ENCODE results near the gene RGS8. TPM values are rescaled to one million over a fixed set of nuclear protein-coding genes. Genes with fewer than 3 reads are reported as not detected.

Gene RGS8
- polyA plus RNA-seq, 1 of the 3 experiments (the other 2 are of a cell fraction): not detected

DNA sequence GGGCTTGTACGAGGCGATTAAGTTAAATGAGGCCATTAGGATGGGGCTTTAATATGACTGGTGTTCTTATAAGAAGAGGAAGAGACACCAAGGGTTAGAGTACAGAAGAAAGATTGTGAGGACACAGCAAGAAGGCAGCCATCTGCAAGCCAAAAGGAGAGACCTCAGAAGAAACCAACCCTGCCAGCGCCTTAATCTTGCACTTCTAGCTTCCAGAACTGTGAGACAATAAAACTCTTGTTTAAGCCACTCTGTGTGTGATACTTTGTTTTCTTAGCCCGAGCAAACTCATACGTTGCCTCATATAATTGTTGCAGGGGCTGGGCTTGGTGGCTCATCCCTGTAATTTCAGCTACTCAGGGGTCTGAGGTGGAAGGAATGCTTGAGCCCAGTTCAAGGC lies 46.6 kb downstream of the RGS8 start:
- H3K4me1 ChIP-seq (ENCODE audit: control insufficient read depth in 1 of 2, insufficient read depth in 2 of 2, low read depth in 1 of 2, low read length in 1 of 2): peaks cover 0 to 19% of the 10 kb centered on the region in 2 experiments; a peak in 1 of 4 replicates
- H3K9ac ChIP-seq: no peak overlapping the region
- TF ChIP-seq RCOR1 (IDR thresholded peaks at IDR 0.05; ENCODE audit: low read length) (no peak), YY1 (IDR thresholded peaks at IDR 0.05; ENCODE audit: low read depth) (no peak), RXRA (IDR thresholded peaks at IDR 0.05; ENCODE audit: borderline replicate concordance, low read depth) (no peak), TCF12 (IDR thresholded peaks at IDR 0.05) (no peak), NFIC (IDR thresholded peaks at IDR 0.05; ENCODE audit: borderline replicate concordance) (no peak), GABPA (IDR thresholded peaks at IDR 0.05; ENCODE audit: low read depth) (no peak), POLR2AphosphoS5 (IDR thresholded peaks at IDR 0.05; ENCODE audit: low read depth, low read length) (no peak)
- TF ChIP-seq, protein P1, sequence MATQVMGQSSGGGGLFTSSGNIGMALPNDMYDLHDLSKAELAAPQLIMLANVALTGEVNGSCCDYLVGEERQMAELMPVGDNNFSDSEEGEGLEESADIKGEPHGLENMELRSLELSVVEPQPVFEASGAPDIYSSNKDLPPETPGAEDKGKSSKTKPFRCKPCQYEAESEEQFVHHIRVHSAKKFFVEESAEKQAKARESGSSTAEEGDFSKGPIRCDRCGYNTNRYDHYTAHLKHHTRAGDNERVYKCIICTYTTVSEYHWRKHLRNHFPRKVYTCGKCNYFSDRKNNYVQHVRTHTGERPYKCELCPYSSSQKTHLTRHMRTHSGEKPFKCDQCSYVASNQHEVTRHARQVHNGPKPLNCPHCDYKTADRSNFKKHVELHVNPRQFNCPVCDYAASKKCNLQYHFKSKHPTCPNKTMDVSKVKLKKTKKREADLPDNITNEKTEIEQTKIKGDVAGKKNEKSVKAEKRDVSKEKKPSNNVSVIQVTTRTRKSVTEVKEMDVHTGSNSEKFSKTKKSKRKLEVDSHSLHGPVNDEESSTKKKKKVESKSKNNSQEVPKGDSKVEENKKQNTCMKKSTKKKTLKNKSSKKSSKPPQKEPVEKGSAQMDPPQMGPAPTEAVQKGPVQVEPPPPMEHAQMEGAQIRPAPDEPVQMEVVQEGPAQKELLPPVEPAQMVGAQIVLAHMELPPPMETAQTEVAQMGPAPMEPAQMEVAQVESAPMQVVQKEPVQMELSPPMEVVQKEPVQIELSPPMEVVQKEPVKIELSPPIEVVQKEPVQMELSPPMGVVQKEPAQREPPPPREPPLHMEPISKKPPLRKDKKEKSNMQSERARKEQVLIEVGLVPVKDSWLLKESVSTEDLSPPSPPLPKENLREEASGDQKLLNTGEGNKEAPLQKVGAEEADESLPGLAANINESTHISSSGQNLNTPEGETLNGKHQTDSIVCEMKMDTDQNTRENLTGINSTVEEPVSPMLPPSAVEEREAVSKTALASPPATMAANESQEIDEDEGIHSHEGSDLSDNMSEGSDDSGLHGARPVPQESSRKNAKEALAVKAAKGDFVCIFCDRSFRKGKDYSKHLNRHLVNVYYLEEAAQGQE (IDR thresholded peaks at IDR 0.05; ENCODE audit: low read depth, low read length): no peak
- TF ChIP-seq, protein P2, sequence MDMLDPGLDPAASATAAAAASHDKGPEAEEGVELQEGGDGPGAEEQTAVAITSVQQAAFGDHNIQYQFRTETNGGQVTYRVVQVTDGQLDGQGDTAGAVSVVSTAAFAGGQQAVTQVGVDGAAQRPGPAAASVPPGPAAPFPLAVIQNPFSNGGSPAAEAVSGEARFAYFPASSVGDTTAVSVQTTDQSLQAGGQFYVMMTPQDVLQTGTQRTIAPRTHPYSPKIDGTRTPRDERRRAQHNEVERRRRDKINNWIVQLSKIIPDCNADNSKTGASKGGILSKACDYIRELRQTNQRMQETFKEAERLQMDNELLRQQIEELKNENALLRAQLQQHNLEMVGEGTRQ (IDR thresholded peaks at IDR 0.05; ENCODE audit: borderline replicate concordance, low read depth, low read length): no peak
- TF ChIP-seq, protein P3, sequence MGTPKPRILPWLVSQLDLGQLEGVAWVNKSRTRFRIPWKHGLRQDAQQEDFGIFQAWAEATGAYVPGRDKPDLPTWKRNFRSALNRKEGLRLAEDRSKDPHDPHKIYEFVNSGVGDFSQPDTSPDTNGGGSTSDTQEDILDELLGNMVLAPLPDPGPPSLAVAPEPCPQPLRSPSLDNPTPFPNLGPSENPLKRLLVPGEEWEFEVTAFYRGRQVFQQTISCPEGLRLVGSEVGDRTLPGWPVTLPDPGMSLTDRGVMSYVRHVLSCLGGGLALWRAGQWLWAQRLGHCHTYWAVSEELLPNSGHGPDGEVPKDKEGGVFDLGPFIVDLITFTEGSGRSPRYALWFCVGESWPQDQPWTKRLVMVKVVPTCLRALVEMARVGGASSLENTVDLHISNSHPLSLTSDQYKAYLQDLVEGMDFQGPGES (IDR thresholded peaks at IDR 0.05; ENCODE audit: low read depth, low read length): no peak
- TF ChIP-seq, protein P4, sequence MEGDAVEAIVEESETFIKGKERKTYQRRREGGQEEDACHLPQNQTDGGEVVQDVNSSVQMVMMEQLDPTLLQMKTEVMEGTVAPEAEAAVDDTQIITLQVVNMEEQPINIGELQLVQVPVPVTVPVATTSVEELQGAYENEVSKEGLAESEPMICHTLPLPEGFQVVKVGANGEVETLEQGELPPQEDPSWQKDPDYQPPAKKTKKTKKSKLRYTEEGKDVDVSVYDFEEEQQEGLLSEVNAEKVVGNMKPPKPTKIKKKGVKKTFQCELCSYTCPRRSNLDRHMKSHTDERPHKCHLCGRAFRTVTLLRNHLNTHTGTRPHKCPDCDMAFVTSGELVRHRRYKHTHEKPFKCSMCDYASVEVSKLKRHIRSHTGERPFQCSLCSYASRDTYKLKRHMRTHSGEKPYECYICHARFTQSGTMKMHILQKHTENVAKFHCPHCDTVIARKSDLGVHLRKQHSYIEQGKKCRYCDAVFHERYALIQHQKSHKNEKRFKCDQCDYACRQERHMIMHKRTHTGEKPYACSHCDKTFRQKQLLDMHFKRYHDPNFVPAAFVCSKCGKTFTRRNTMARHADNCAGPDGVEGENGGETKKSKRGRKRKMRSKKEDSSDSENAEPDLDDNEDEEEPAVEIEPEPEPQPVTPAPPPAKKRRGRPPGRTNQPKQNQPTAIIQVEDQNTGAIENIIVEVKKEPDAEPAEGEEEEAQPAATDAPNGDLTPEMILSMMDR (IDR thresholded peaks at IDR 0.05): no peak
- H4K20me1 ChIP-seq (ENCODE audit: insufficient read depth): no peaks in the 10 kb centered on the region
- no peaks in the 10 kb centered on the region; the same call in 1 of the 2 replicates for H3K27me3 ChIP-seq (ENCODE audit: insufficient read depth)
- no peak overlapping the region for H2AFZ ChIP-seq (ENCODE audit: low read depth)
- DNase-seq: no peak
- ChIA-PET POLR2A (no interaction called here), CTCF (interaction anchor here (0.9 to 2.7 kb wide), 2 partner anchors 34 to 146 kb away, joined by 3 to 14 read pairs; no protein-coding TSS in a partner anchor)
- H3K9me3 ChIP-seq: no peaks in the 10 kb centered on the region
- no peak overlapping the region for H3K4me3 ChIP-seq (ENCODE audit: low read depth in 2 of 2, low read length in 1 of 2)
- no peaks in the 10 kb centered on the region for H3K79me2 ChIP-seq (ENCODE audit: insufficient read depth)
- no peak overlapping the region for H3K4me2 ChIP-seq
- H3K9me2 ChIP-seq: no peaks in the 10 kb centered on the region
- no peaks in the 10 kb centered on the region for H3K36me3 ChIP-seq (replicated peaks in 1 of 2; ENCODE audit: control insufficient read depth in 1 of 2, insufficient read depth in 2 of 2, low read length in 1 of 2)
- no peak overlapping the region for H3K27ac ChIP-seq (ENCODE audit: low read depth in 2 of 2, low read length in 1 of 2)
- WGBS (ENCODE audit: low lambda C conversion rate): 66% methylated on average over 3 of the region's 5 CpGs
- no peaks in the 10 kb centered on the region for H3F3A ChIP-seq (replicated peaks; ENCODE audit: insufficient read depth)

All from SK-N-SH (cell line).